Esophagus squamous epithelium (tissue), 5 donors: Measurements from ENCODE around the gene TOM1L1. TPM values are rescaled to one million over a fixed set of nuclear protein-coding genes. Genes with fewer than 3 reads are reported as not detected.

Source experiments
- DNase-seq: peaks from one replicate; lab custom pipeline; 2025; lab: John Stamatoyannopoulos, UW
- H3K27ac ChIP-seq, 4 donors: fragments of 200-600 bp; sonication (generic); one replicate each; pipeline ENCODE4 v1.5.1; 2016 to 2019; ENCODE audit warnings: mild to moderate bottlenecking in 1 of 4
- H3K27me3 ChIP-seq, 4 donors: fragments of 200-600 bp; sonication (generic); 1 replicate in 3 of 4; 2 replicates in 1 of 4; pipeline versions ENCODE4 v1.5.1 to v1.6.0; 2017 to 2021; ENCODE audit warnings: antibody characterized with exemption in 1 of 4
- H3K36me3 ChIP-seq, 3 donors: fragments of 200-600 bp; sonication (generic); one replicate each; pipeline ENCODE4 v1.5.1; 2016 to 2019
- H3K4me1 ChIP-seq, 3 donors: fragments of 200-600 bp; sonication (generic); one replicate each; pipeline ENCODE4 v1.5.1; 2017 to 2019
- H3K4me3 ChIP-seq, 4 donors: fragments of 200-600 bp; sonication (generic); 1 replicate in 3 of 4; 2 replicates in 1 of 4; pipeline ENCODE4 v1.5.1; 2016 to 2019; ENCODE audit warnings: mild to moderate bottlenecking in 2 of 4, moderate library complexity in 1 of 4
- H3K9me3 ChIP-seq, 3 donors: fragments of 200-600 bp; sonication (generic); one replicate each; pipeline ENCODE4 v1.5.1; 2016 to 2019
- POLR2A ChIP-seq, 4 donors: fragments of 450-650 bp; IDR thresholded peaks; one replicate each; pipeline ENCODE4 v1.6.1; 2017; ENCODE audit warnings: antibody characterized with exemption in 4 of 4, mild to moderate bottlenecking in 4 of 4, moderate library complexity in 3 of 4
- WGBS, 2 donors: methylation state at CpG; one replicate each; pipeline ENCODE4 v1.1.5; 2018; 5-methylcytosine and 5-hydroxymethylcytosine counted together
- intact Hi-C: fragments of 100-400 bp; cut with DNase I; formaldehyde crosslinking; loops from one replicate; pipeline ENCODE4 v1.15.0; 2022
- total RNA-seq, 4 donors: library from RNA; depleted of rRNA; stranded (reverse); fragments of >200 nt; gene quantifications; one replicate each; pipeline ENCODE4 v1.1.0, GENCODE V29; 2016
- TF ChIP-seq, protein P1 (sequence below), 6 experiments: fragments of 450-650 bp in 4 of 6; fragments of 200-600 bp in 2 of 6; sonication (generic) in 2 of 6; IDR thresholded peaks; one replicate each; pipeline ENCODE4 v1.5.1; 2016 to 2019; ENCODE audit warnings: antibody characterized with exemption in 6 of 6, mild to moderate bottlenecking in 4 of 6, moderate library complexity in 4 of 6
- donor health status: DM: yes; HTN: yes; CAD: no.

The TOM1L1 gene
- total RNA-seq, 4 donors from 2014 or later = 31.6 to 42.5 (median 40.0) TPM

DNA sequence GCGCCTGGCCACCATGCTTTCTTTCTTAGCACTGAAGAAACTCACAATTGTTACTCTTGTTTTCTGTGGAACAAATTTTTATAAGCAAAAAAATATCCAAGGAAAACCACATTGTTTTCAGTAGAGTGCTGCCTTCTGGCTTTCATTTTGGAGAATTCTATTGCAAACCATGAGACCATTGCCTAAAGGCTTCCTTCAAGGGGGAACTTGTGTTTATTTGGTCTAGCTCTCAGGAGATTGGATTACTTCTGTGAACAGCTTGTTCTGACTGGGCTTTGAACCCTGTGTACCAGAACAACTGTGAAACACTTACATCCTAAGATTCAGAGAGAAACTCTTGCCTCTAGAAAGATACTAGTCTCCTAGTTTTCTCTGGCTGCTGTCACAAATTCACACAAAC lies 32.1 kb downstream of the TOM1L1 start:
- H3K4me3 ChIP-seq = no peak overlapping the region
- no peaks in the 10 kb centered on the region for H3K27me3 ChIP-seq
- no peaks in the 10 kb centered on the region for H3K4me1 ChIP-seq
- H3K9me3 ChIP-seq = no peaks in the 10 kb centered on the region
- H3K36me3 ChIP-seq = peaks cover 0 to 91% (median 0%) of the 10 kb centered on the region in 3 donors
- no peak overlapping the region for H3K27ac ChIP-seq
- intact Hi-C loops = no loop called here
- TF ChIP-seq, protein P1, sequence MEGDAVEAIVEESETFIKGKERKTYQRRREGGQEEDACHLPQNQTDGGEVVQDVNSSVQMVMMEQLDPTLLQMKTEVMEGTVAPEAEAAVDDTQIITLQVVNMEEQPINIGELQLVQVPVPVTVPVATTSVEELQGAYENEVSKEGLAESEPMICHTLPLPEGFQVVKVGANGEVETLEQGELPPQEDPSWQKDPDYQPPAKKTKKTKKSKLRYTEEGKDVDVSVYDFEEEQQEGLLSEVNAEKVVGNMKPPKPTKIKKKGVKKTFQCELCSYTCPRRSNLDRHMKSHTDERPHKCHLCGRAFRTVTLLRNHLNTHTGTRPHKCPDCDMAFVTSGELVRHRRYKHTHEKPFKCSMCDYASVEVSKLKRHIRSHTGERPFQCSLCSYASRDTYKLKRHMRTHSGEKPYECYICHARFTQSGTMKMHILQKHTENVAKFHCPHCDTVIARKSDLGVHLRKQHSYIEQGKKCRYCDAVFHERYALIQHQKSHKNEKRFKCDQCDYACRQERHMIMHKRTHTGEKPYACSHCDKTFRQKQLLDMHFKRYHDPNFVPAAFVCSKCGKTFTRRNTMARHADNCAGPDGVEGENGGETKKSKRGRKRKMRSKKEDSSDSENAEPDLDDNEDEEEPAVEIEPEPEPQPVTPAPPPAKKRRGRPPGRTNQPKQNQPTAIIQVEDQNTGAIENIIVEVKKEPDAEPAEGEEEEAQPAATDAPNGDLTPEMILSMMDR (IDR thresholded peaks at IDR 0.05) = no peak
- TF ChIP-seq POLR2A (IDR thresholded peaks at IDR 0.05) = no peak
- WGBS, 2 donors = 94 to 100% methylated on average over 1 of the region's 1 CpG
- no peak for DNase-seq

GRCh38 chr17:54933921-54934320 lies 33.3 kb downstream of the TOM1L1 start:
- H3K9me3 ChIP-seq = no peaks in the 10 kb centered on the region
- no peak for DNase-seq
- WGBS, 2 donors = 80 to 87% methylated on average over 3 of the region's 3 CpGs
- no peaks in the 10 kb centered on the region for H3K4me1 ChIP-seq
- H3K27me3 ChIP-seq = no peaks in the 10 kb centered on the region
- no peak overlapping the region for H3K4me3 ChIP-seq
- intact Hi-C loops = no loop called here
- TF ChIP-seq, protein P1 (IDR thresholded peaks at IDR 0.05) = no peak
- no peak for TF ChIP-seq POLR2A (IDR thresholded peaks at IDR 0.05)
- H3K27ac ChIP-seq = no peak overlapping the region
- peaks cover 0 to 94% (median 0%) of the 10 kb centered on the region in 3 donors for H3K36me3 ChIP-seq

DNA sequence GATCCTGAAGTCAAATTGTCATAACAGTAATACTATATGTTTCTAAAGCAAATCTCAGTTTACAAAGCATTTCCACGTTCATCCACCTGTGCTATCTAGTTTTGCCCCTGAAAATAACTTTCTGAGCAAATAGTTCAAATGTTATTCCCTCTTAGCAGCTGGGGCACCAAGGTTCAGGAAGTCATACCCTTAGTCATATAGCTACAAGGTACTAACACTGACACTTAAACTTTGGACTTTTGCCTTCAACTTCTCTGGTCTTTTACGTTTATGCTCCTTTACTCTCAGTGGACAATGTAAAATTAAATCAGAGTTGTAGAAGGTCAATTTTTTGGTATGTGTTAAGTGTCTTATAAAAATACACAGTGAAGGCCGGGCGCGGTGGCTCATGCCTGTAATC lies 34.8 kb downstream of the TOM1L1 start:
- WGBS, 2 donors = 62 to 88% methylated on average over 2 to 5 of the region's 5 CpGs
- peaks cover 0 to 96% (median 0%) of the 10 kb centered on the region in 3 donors for H3K36me3 ChIP-seq
- no peak overlapping the region for H3K4me3 ChIP-seq
- intact Hi-C loops = no loop called here
- TF ChIP-seq POLR2A (IDR thresholded peaks at IDR 0.05) = no peak
- TF ChIP-seq, protein P1 (IDR thresholded peaks at IDR 0.05) = no peak
- no peaks in the 10 kb centered on the region for H3K4me1 ChIP-seq
- no peaks in the 10 kb centered on the region for H3K27me3 ChIP-seq
- H3K27ac ChIP-seq = no peak overlapping the region
- H3K9me3 ChIP-seq = no peaks in the 10 kb centered on the region
- no peak for DNase-seq

GRCh38 chr17:54937018-54937417 lies 36.4 kb downstream of the TOM1L1 start:
- no peak for DNase-seq
- Histone ChIP-seq H3K27me3 (no peaks in the 10 kb centered on the region), H3K9me3 (no peaks in the 10 kb centered on the region), H3K4me3 (no peak overlapping the region), H3K36me3 (peaks cover 0 to 85% (median 0%) of the 10 kb centered on the region in 3 donors), H3K27ac (no peak overlapping the region), H3K4me1 (no peaks in the 10 kb centered on the region)
- no peak for TF ChIP-seq POLR2A (IDR thresholded peaks at IDR 0.05)
- TF ChIP-seq, protein P1 (IDR thresholded peaks at IDR 0.05) = no peak
- intact Hi-C loops = no loop called here
- 68 to 70% methylated on average over 5 of the region's 5 CpGs for WGBS, 2 donors

DNA sequence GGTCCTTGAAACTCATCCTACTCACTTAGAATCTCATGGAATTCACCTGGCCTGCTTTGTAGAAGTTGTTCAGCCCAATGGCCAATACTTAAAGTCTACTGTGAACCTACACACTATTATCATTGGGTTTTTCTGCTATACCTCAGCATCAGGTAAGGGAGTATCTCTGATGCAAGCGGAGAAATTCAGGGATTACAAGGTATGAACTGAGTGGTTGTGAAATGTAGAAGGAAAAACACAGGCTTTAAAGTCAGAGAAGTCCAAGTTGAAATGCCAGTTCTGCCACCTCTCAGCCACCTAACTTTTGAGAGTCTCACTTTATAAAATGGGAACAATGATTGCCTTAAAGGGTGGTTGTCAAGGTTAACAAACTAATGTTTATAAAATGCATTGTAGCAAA lies 36.8 kb downstream of the TOM1L1 start:
- no peak for DNase-seq
- H3K4me3 ChIP-seq = no peak overlapping the region
- no peak overlapping the region for H3K27ac ChIP-seq
- intact Hi-C loops = no loop called here
- H3K9me3 ChIP-seq = no peaks in the 10 kb centered on the region
- H3K36me3 ChIP-seq = peaks cover 0 to 85% (median 0%) of the 10 kb centered on the region in 3 donors
- no peak for TF ChIP-seq POLR2A (IDR thresholded peaks at IDR 0.05)
- TF ChIP-seq, protein P1 (IDR thresholded peaks at IDR 0.05) = no peak
- no peaks in the 10 kb centered on the region for H3K27me3 ChIP-seq
- H3K4me1 ChIP-seq = no peaks in the 10 kb centered on the region
- 83 to 93% methylated on average over 1 of the region's 1 CpG for WGBS, 2 donors
